GM19372 (cell line): Measurements from ENCODE around the gene RALY.

Experiments
- ATAC-seq: cut with Tn5 transposase; IDR thresholded peaks from one replicate; pipeline ENCODE4 v1.9.1; 2021; ENCODE audit warnings: mild to moderate bottlenecking, low read depth, moderate library complexity; ENCODE audit not compliant: unreplicated experiment

RALY gene

DNA sequence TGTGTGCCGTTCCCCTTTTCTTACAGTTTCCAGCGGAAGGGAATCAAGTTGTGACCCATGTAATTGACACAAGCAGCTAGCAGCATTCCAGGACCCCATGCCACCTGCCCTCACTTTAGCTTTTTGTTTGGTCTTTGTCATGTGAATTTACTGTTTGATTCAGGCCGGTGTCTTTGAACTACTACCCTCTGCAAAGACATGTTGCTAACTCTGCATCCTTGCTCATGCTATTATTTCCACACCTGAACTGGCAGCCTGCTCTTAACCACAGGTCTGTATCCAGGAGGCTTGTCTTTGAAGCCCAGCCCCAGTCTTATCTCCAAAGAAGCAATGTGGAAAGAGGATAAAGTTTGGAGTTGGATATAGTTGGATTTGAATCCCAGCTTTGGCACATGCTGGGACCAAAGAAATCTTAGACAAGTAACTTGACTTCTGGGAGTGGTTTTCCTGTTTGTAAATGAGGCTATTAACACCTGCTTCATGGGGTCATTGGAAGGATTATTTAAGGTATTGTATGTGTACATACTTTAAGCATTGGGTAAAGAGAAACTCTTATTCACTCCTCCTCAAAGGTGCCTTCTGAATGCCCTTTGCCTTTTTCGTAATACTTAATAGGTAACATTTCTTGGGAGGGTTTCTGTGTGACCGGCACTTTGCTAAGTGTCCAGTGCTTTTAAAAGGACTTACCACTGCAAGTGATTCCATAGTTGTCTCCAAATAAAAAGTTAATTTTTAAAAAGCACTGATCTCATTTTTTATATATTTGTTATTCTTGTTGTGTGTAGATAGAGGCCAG is 52.4 kb downstream of the RALY start:
- no peak for ATAC-seq

DNA sequence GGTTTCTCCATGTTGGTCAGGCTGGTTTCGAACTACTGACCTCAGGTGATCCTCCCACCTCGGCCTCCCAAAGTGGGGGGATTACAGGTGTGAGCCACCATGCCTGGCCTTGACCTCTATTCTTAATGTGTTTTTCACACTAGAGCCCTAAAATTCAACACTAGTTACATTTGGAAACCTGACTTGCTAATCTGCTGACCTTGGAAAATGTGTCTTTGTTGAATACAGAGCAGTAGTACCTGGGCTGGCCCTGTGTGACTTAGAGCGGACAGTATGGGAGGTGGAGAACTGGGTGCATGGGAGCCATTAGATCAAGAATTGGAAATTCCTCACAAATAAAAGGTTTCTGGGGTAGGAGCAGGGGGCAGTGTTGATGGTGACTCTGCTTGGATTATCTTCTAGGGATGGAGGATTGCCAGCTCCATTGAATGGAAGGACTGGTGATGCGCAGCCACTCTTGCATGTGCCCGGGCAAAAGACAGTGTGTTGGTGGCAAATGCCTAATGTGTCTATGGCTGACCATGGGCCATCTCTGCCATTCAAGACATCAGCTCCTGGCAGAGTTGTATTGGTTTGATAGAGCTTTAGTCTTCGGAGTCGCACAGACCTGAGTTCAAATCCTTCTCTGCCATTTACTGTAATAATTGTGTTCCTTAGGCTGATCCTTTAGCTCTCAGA is 53.4 kb downstream of the RALY start:
- no peak for ATAC-seq

DNA sequence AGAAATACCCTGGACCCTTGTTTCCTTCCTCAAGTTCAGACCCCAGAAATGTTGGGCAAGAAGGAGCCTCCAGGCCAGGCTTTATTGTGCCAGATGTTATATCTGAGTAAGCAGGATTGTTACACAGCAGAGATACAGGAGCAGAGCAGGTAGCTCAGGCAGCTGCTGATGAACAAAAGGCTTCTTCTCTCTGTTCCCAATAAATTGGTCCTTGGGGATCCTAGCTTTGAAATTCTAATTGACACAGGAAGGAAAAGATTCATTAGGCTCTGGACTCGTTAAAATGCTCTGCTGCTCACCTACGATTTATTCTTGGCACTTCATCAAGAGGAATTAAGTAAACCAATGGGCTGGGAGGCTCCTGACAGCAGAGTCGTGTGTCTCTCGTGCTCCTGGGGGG is 54.2 kb downstream of the RALY start:
- no peak for ATAC-seq

DNA sequence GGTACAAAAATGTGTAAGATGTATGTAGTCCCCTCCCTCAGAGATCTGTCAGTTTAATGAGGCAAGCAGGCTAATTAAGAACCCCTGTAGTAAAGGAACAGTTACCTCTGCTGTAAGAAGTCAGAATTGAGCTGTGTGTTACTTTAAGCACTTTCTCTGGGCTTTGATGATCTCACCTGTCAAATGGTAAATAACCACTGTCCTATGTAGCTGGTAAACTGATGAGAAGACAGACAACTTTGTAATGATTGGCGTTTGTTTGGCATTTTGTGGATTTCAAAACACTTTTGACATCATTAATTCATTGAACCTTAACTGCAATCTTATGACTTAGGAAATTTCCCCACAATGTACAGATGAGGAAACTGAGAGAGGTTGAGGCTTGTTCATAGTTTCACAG is 55.7 kb downstream of the RALY start:
- no peak for ATAC-seq

DNA sequence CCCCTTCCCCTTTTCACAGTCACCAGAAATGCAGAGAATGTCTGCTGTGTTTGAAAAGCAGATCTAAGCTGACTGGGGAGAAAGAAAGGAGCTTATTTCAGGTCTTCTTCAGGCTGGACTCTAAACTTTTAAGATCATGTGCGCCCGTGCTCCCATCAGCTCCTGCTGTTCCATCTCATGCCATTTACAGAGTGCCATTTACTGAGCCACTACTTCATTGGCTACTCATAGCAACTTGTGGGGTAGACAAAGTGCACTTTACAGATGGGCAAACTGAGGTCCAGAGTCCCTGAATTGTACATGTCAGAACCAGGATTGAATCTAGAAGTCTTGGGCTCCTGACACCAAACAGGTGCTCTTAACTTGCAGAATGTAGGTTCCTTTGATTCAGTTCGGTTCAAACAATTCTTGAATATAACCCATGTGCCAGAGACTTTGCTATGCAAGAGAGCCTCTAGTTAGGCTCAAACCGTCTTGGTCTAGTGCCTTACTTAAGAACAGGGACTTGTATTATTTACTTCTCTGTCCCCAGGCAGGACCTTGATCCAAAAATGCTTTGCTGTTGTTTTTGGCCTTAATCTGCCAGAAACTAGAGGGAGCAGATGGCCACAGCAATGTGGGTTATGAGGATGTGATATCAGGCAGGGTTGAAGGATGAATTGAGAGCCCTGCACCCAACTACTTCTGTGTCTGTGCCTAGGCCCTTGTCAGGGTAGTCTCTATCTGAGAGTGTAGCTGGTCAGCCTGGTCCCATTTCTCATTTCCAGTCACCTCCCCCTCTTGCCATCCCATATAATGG is 56.4 kb downstream of the RALY start:
- ATAC-seq = no peak

DNA sequence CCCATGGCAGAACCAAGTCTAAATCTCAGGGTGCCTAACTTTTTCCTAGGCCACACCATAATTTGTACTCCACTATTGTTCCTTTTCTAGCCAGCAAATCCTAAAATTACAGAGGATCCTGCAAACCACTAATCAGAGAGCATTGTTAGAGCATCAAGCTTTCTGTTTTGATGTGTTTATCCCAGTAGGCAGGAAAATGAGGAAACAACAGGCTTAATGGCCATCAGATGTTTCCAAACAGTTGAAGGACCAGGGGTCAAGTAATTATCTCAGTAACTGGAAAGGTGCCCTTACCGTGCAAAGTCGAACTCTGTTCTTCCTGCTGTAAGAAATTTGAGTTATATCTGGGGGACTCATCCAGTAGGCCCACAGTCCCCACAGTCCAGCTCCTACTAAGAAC is 58.7 kb downstream of the RALY start:
- no peak for ATAC-seq

DNA sequence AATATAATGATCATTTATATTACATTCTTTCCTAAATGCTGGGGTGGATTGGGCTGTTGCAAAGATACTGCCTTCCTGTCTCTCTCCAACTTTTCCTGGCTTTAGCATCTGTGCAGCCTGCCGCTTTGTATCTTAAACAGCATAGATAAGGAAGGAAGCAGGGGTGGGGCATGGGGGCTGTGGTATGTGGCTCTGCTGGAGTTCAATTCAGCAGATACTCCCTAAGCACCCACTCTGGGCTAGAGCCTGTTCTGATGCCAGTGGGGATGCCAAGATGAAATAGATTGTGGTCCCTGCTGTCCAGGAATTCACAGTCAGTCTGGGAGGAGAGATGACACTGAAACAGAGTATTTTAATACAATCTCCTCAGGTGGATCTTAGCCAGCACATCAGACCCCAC is 61.6 kb downstream of the RALY start:
- no peak for ATAC-seq

DNA sequence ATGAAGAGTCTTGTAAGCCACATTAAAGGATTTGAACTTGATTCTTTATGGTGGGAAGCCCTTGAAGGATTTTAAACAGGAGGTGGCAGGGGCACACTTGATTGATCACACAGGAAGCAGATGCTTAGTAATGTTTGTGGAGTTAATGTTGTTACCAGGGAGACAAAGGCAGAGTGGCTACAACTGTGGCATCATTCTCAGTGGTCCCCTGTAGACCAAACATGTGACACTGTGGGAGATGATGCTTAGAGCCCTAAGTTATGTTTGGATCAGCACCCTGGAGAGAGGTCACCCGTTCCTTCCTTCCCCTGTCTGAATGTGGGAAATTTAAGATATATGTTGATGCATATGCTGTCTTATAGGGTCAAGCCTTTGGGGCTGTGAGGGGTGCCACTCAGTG is 65.1 kb downstream of the RALY start:
- no peak for ATAC-seq

DNA sequence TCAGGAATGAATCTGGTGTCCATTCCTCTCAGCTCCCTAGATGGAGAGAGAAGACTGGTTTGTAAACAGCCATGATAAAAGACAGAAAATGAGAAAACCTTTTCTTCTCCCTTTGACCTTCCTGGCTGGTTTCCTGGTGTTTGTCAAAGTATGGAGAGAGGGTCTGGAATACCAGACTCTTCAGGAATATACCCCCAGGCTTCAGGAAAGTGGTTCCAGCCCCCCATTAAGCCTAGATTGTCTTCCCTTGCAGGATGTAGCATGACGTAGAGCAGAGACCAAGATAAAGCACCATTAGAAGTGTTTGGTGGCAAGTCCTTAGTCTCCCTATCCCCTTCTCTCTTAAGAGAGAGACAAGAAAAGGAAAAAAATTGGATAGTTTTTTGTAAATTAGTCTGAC is 67.3 kb downstream of the RALY start:
- ATAC-seq = no peak

DNA sequence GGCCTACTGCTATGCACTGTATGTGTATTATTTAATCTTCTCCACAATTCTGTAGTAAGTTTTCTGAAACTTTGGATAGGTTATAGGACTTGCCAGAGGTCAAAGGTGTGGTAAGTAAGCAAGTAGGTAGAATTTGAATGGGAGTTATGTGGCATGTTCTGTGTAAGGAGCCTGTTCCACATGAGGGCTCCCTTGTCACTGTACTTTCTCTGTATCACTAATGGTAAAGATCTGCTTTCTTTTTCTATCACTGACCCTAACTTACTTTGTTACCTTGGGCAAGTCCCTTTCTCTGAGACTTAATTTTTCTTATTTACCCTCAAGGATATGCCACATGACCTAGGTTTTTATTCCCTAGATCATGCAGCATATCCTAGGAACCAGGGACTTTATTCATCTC is 68.0 kb downstream of the RALY start:
- ATAC-seq = no peak

DNA sequence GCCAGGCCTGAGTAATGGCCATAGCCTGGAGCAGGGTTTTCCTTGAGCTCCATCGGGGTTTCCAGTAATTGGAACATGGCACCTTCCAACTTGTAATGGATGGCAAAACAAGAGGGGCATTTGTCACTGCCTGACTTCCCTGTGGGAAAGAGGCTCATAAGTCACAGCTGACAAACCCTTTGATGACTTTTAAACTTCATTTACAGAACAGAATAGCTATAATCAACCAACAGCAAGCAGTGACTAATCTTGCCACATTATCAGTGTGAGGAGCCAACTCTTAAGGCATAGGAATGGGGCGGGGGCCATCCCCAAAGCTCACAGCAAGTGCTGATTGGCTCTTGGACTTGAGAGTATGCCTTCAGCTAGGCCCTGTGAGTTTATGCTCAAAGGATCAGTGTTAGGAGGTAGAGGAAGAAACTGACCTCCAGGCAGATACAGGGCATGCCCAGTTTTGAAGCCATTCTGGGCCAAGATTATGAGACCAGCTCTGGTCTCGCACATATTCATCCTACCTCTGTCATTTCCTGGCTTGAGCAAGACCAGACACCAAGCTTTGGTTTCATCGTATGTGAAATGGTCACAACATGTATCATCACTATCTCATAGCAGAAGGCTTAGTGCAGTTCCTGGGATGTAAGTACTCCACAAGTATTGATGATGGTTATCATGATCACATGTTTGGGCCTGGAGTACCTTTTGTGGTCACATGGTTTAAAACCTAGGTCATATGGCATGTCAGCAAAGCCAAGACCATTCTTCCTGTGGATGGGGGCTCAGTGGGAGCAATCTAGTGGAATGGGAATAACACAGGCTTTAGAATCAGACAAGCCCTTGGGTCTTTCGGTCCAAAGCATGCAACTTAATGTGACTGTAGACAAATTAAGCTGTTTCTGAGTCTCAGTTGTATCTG is 69.1 kb downstream of the RALY start:
- ATAC-seq = no peak

DNA sequence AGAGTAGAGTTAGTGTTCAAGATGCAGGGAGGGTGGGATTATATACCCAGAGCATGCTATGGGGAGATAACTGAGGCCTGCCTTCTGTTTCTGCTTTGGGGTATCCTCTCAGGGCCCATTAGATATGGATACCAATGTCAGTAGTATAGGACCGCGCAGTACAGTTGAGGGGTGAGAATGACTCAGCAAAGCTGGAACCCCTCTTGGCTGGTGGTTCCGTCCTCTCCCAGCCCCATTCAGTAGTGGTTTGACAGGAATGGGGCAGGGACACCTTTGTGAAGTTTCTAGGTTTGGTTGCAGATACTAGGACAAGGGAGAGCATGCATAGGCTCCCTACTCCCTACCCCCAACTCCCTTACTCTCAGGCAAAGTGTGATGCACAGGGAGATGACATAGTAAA is 70.6 kb downstream of the RALY start:
- ATAC-seq = no peak

DNA sequence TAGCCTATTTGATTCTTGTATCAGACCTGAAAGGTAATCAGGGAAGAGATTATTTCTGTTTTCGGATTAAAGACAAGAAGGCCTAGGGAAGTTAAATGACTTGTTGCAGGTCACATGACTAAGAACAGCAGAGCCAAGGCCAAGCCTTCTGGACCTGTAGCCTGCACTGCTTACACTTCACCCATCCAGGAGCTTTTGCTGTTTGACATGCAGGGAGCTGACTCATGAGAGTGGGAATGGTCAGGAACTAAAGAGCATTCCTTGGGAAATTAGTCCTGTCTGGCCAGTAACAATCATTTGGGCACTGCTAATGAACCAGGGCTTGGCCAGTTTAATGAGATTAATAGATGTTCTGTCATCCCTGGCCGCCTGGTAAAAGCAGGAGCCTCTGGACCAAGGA is 71.5 kb downstream of the RALY start:
- no peak for ATAC-seq

DNA sequence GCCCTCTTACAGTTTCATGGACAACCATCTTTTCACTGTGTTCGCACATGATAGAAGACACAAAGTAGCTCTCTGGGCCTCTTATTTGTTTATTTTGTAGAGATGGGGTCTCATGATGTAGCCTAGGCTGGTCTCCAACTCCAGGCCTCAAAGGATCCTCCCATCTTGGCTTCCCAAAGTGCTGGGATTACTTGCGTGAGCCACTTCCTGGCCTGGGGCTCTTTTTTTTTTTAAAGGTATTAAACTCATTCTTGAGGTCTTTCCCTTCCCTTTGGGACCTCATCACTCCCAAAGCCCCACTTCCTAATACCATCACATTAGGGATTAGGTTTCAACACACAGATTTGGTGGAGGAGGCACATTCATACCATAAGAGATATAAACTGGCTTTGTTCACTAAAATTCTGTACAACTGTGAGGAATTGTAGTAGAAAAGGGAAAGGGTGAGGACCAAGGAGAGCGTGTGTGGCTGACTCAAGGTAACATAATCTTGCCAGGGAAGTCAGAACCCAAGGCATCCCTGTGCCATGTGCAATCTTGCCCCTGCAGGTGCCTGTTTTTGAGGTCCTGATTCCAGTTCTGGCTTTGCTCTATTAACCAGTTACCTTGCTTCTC is 72.9 kb downstream of the RALY start:
- no peak for ATAC-seq

DNA sequence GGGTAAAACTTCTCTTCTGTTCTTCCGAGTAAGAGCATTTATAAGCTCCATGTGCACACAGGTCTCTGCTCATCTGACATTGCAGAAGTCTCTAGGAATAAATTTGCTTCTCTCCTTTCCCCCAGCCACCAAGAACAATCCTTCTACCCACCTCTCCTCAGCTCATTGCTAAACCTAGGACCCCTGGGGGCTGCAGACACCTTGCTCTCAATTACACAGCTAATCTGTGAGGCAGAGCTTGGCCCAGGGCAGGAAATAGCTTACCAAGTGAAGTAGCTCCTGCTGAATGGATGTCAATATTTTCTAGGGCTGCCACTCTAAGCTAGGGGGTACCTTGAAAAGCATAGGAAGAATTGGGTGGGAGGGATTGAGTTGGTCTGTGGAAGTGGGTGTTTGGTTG is 74.3 kb downstream of the RALY start:
- no peak for ATAC-seq

DNA sequence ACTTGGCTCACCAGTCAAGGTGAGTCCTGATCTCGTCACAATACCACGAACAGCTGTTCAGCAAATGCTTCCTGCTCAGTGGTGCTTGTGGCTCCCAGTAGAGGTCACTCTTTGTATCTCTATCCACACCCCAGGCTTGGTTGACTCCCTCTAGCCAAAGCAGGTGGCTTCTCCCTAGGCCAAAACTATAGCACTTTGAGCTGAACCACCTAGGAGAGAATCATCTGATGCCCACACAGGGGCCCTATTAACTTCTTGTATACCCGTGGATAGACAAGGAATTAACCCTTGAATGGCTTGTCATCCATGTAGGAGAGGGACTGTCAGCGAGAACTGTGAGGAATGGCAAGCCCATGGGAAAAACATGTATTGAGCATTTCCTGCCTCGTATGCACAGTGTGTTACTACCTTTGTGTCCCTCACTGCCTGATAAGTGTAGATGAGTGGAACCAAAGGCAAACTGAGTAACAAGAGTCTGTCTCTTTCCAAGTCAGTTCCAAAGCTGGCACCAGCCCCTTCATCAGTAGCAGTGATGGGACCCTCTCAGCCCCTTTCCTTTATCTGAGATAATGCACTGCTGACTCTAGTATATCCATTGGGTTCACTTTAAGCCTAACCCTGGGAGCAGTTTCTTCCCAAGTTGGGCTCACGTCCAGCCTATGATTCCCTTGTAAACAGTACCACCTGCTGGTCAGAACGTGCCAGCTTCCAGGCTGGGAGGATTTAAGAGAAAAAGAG is 75.8 kb downstream of the RALY start:
- ATAC-seq = no peak

DNA sequence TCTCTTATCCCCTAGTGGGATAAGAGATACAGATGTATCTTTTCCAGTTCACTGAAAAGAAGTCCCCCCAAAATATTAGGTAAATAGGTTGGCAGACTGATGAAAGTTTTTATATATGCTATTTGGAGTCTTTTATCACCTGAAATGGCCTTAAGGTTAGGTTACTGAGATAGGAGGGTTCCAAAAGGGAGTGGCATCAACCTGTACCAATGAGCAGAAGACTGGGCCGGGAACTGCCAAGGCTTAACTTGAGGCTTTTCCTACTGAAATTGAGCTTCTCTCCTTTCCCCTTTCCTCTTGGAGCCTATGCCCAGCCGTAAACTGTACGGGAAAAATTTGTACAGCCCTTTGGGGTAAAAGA is 76.3 kb downstream of the RALY start:
- no peak for ATAC-seq

DNA sequence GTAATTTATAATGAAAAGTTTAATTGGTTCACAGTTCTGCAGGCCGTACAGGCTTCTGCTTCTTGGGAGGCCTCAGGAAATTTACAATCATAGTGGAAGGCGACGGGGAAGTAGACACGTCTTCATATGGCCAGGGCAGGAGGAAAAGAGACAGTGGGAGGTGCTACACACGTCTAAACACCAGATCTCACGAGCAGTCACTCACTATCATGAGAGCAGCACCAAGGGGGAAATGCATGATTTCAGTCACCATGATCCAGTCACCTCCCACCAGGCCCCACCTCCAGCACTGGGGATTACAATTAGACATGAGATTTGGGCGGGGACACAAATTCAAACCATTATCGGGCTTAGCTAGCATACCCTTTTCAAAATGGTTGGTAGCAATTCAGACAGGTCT is 77.1 kb downstream of the RALY start:
- no peak for ATAC-seq

DNA sequence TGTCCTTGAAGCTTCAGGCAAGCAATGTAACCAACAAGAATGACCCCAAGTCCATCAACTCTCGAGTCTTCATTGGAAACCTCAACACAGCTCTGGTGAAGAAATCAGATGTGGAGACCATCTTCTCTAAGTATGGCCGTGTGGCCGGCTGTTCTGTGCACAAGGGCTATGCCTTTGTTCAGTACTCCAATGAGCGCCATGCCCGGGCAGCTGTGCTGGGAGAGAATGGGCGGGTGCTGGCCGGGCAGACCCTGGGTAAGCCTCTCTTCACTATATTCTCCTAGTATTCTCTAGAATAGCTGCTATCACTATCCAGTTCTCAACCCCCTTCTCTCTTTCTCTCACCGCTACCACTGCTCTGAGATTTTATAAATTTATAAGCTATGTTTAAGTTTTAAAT is 78.4 kb downstream of the RALY start:
- no peak for ATAC-seq

DNA sequence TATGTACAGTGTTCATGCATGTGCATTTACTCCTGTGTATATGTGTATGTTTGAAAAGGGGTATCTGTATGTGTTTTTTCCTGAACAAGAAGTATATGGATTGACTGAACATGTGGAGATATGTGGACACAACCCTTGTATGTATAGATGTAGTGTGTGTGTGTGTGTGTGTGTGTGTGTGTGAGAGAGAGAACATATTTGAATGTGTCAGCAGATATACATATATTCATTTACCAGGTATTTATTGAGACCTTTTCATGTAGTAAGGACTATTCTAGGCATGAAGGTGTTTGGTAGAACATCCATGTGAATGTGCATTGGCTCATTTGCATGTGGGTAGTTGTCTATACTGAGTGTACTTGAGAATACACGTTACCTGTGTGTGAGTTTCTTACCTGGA is 79.1 kb downstream of the RALY start:
- ATAC-seq = no peak
